C4-2B (cell line): Measurements from ENCODE around the gene WBP1L.
A peak's percentile ranks its signal among the peaks of the same experiment; 100 is the strongest.
"Not testable (repeated sequence)": the region's sequence is repeated elsewhere in the genome, so short reads cannot be mapped to it uniquely, and the experiment has no call there.

Source experiments
- H3K27ac ChIP-seq: fragments of 450-650 bp; 2 replicates; pipeline ENCODE4 v1.5.1; 2017
- ZFX ChIP-seq: fragments of 450-650 bp; IDR thresholded peaks from 2 replicates; pipeline ENCODE4 v1.6.1; 2017
- TF ChIP-seq, protein P1 (sequence below): fragments of 450-650 bp; conservative IDR thresholded peaks from 2 replicates; pipeline ENCODE4 v1.5.1; 2017; ENCODE audit warnings: mild to moderate bottlenecking

The WBP1L gene

DNA sequence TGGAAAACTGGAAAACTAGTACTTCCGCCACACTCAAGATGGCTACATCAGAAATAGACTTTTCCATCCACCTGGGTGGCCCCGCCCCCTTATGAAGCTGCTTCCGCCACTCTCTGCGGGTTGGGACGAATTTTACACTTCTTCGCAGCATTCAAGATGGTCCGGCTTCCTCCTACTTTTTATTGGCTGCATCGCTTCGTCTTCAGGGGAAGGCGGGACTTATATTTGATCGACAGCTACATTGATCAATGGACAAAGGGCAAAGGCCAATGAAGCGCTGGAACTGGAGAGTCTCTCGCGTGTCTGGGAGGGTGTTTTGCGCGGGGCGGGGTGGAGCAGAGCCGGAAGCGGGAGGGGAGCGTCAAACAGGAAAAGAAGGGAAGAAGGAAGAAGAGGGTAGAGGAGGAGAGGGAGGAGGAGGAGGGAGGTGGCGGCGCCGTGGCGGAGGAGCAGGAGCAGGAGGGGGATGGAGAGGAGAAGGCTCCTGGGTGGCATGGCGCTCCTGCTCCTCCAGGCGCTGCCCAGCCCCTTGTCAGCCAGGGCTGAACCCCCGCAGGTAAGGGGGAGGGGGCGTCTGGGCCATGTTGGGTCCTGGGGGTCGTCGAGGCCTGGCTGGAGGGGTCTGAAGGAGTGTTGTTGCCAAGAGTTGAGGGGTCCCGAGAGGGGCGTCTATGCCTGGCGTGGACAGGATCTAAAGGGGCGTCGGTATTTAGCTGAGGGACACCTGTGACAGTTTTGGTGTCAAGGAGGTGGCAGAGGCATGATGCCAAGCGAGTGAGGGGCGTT, at the start of gene WBP1L:
WBP1L (plus strand) TSS at position 361 of the 786 bp plus-strand sequence; CDS start at position 467, 106 bp downstream.
- H3K27ac ChIP-seq, result peak within 1 kb of the TSS; percentile 77
- TF ChIP-seq, protein P1, sequence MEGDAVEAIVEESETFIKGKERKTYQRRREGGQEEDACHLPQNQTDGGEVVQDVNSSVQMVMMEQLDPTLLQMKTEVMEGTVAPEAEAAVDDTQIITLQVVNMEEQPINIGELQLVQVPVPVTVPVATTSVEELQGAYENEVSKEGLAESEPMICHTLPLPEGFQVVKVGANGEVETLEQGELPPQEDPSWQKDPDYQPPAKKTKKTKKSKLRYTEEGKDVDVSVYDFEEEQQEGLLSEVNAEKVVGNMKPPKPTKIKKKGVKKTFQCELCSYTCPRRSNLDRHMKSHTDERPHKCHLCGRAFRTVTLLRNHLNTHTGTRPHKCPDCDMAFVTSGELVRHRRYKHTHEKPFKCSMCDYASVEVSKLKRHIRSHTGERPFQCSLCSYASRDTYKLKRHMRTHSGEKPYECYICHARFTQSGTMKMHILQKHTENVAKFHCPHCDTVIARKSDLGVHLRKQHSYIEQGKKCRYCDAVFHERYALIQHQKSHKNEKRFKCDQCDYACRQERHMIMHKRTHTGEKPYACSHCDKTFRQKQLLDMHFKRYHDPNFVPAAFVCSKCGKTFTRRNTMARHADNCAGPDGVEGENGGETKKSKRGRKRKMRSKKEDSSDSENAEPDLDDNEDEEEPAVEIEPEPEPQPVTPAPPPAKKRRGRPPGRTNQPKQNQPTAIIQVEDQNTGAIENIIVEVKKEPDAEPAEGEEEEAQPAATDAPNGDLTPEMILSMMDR, result no peak
- no peak for TF ChIP-seq ZFX

DNA sequence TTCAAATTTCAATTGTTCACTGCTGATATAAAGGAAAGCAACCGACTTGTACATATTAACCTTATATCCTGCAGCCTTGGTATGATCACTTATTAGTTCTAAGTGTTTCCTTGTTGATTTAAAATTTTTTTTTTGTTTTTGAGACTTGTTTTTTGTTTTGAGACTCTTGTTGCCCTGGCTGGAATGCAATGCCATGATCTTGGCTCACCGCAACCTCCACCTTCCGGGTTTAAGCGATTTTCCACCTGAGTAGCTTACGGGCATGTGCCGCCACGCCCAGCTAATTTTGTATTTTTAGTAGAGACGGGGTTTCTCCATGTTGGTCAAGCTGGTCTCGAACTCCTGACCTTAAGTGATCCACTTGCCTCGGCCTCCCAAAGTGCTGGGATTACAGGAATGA, 48.3 kb upstream of the WBP1L start:
- H3K27ac ChIP-seq, result not testable (repeated sequence)

DNA sequence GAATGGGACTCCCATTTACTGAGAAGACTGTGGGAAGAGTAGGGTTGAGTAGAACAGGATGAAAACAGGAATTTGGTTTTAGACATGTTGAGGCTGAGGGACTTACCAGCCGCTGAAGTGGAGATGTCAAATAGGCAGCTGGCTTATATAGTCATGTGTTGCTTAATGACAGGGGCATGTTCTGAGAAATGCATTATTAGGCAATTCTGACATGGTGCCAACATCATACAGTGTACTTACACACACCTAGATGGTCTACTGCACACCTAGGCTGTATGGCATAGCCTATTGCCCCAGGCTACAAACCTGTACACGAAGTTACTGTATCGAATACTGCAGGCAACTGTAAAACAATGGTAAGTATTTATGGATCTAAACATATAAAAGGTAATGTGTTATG, 47.0 kb upstream of the WBP1L start:
- TF ChIP-seq, protein P1, result no peak
- TF ChIP-seq ZFX, result no peak
- no peak overlapping the region for H3K27ac ChIP-seq

DNA sequence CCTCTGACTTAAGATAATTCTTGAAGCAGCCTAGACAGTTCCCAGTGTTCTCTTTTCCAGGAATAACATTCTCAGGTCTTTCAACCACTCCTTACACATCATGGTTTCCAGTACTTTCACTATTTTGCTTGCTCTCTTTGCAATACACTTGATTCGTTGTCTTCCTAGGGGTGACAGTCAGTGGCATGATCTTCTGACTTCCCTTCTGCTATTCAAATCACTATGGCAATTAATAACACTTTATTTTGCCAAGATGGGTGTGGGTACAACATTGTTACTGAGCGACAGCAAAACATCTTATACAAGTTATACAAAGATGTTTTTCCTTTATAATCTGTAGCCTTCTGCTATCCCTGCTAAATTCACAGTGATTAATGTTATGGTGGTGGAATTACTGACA, 44.9 kb upstream of the WBP1L start:
- no peak overlapping the region for H3K27ac ChIP-seq
- TF ChIP-seq ZFX, result no peak
- TF ChIP-seq, protein P1, result no peak

DNA sequence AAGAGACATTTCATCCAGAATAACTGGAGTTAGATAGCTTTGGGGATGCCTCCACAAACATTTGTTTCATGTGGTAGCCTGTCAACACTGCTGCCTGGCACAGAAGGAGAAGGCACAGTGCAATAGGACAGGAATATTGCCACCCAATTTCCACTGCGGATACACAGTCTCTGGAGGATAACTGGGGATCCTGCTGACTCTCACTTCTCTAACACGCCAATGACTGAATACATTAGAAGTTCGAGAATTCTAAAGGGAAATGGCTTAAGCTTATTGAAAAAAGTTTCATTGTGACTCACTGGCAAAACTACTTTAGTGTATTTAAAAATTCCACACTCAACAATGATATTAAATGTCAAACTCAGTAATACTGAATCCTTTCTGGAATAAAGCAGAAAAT, 42.5 kb upstream of the WBP1L start:
- H3K27ac ChIP-seq, result no peak overlapping the region
- no peak for TF ChIP-seq ZFX
- TF ChIP-seq, protein P1, result no peak

DNA sequence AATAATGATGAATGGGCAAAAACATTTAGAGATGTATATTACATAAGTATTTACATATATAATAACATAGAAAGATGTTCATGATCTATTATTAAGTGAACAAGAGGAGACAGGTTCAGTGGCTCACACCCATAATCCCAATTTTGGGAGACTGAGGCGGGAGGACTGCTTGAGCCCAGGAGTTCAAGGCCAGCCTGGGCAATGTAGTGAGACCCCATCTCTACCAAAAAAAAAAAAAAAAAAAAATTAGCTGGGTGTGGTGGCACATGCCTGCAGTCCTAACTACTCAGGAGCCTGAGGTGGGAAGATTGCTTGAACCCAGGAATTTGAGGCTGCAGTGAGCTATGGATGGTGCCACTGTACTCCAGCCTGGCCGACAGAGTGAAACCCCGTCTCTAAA, 42.0 kb upstream of the WBP1L start:
- no peak overlapping the region for H3K27ac ChIP-seq
- TF ChIP-seq, protein P1, result no peak
- no peak for TF ChIP-seq ZFX

DNA sequence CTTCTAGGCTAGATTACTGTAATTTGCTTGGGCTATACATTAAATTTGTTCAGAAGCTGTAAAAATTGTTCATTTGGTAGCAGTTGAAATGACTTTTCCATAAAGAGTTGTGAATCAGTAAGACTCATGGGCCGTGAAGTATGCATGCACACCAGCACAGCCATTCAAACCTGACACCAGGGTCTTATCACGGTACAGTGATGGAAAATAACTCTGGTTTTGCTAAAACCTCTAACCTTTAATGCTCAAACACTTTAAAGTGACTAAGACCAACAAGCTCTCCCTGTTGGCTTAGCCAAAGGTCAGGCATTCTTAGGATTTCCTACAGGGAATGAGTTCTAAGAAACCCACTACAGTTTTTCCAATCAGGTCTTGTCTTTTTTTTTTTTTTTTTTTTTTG, 41.0 kb upstream of the WBP1L start:
- TF ChIP-seq, protein P1, result no peak
- TF ChIP-seq ZFX, result no peak
- H3K27ac ChIP-seq, result no peak overlapping the region

DNA sequence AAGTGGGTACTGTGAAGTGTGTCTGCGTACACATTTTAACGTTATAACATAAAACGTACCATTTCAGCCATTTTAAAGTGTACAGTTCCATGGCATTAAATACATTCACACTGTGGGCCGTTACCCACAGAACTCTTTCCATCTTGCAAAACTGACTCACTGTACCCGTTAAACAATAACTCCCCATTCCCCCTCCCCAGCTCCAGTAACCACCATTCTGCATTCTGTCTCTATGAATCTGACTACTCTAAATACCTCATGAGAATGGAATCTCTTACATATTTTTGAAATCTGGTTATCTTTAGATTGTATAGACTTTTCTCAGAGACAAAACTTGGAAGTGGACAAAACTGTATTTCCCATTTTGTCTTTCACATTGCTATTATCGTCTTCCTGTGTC, 38.8 kb upstream of the WBP1L start:
- TF ChIP-seq ZFX, result no peak
- TF ChIP-seq, protein P1, result no peak
- no peak overlapping the region for H3K27ac ChIP-seq
